NCI-H1092 (cell line): ENCODE results near the gene PPARA.

Experiments
- DNase-seq: peaks from one replicate; lab custom pipeline; 2025; lab: John Stamatoyannopoulos, UW

The PPARA gene

DNA sequence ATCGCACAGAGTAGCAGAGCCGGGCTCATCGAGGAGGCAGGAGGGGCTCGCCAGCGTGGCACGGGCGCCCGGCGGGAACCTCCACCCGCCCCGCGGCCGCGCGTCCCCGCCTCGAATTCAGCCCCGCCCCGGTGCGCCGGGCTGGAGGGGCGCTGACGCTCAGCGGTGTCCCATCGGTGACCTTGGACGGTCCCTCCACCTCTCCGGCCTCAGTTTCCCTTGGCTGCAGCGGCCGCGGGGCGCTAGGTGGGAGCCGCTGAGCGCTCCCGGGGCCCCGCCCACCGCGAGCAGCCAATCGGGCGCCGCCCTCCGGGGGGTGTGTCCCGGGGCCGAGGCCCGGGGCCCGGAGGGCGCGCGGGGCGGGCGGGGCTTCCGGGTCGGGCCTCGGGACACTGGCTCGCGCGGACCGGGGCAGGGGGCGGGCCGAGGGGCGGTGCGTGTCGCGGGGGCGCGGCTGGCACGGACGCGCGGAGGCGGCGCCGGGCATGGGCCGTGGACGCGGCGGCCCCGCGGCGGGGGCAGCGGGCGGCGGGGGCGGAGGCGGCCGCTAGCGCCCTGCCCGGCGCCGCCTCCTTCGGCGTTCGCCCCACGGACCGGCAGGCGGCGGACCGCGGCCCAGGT lies at the start of gene PPARA:
Gene PPARA, plus strand, starts transcription at position 493 of the 621 bp plus-strand sequence. CDS start 47,858 bp downstream, outside the sequence.
- DNase-seq = no peak

- no peak for DNase-seq
Observed at GRCh38 chr22:46102159-46102558, 48.2 kb upstream of the PPARA start.

DNA sequence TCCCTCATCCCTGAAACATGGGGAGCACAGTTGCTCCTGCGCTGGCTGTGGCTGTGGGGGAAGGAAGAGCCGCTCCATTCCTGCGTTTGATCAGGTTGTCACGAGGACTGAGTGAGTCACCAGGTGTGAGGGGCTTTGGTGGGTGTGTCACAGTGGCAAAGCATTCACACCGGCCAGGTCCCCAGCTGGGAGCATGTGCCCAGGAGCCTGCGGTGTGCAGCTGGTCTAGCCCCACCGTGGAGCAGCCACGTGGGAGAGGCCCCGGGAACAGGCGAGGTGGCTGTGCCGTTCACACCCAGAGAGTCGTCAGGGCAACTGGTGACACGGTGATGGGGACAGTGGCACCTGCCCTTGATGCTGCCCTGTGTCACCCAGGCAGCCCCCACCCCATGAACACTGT lies 47.6 kb upstream of the PPARA start:
- no peak for DNase-seq

DNA sequence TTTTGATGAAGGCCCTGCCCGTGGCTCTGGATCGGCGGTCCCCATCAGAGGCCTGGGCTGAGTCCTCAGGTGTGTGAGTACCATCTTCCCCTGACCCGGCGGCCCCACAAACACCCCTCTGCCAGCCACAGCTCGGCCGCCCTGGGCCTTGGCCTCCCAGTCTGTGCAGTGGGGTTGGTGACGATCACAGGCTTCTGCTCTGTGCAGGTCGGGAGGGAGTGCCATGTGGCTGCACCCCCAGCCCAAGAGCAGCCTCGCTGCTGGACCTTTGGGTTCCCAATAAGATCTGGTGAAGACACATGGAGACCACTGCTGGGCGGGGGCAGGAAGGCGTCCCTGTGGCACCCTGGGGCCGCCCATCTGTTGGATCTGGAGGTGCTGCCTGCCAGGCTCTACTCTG lies 47.1 kb upstream of the PPARA start:
- no peak for DNase-seq

DNA sequence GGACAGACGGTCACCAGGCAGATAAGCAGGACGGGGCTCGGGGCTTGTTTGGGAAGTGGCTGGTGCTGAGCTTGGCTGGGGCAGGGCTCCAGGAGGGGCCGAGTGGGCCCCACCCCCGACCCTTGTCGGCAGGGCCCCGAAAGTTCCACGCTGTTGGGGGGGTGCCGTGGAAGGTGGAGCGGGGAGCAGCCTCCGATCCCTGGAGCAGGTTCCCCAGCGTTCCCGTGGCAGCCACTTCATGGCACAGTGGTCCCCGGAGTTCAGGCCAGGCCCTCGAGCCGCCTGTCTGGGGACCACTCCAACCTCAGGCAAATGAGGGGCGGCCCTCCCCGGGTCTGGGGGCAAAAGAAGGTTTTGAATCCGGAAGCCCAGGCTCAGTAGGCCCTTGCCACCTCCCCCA lies 46.7 kb upstream of the PPARA start:
- DNase-seq = no peak

DNA sequence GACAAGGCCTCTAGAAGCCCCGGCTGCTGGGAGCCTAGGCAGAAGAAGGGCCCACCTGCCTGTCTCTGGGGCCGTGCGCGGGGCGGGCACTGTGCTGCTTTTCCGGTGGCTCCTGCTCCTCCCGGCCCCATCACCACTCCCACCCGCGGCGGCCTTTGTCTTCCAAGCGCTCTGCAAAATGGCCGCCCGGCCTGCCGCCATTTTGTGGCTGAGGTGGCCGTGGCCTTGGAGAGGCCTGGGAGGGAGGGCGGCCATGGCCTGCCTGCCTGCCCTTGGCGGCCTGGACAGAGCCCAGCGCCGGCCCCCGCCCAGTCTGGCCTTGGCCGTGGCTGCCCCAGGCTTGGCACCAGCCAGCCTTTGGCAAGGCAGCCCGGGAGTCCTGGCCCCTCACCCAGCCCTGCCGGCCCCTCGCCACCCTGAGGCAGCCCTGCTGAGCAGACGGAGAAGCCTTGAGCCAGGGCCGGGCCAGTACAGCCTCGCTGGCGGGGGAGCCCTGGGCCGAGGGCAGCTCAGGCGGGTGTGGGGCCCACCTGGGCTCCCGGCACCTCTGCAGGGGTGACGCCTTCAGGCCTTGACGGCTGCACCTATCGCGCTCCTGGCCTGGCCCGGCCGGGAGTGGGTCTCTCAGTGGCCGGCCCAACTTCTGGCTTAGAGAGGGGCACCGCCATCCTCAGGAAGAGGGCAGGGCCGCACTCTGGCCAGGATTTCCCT lies 46.0 kb upstream of the PPARA start:
- DNase-seq = no peak

- DNase-seq = no peak
Observed at GRCh38 chr22:46104881-46105493, 45.3 kb upstream of the PPARA start.

GRCh38 chr22:46105494-46106278 lies 44.6 kb upstream of the PPARA start:
- DNase-seq = no peak

DNA sequence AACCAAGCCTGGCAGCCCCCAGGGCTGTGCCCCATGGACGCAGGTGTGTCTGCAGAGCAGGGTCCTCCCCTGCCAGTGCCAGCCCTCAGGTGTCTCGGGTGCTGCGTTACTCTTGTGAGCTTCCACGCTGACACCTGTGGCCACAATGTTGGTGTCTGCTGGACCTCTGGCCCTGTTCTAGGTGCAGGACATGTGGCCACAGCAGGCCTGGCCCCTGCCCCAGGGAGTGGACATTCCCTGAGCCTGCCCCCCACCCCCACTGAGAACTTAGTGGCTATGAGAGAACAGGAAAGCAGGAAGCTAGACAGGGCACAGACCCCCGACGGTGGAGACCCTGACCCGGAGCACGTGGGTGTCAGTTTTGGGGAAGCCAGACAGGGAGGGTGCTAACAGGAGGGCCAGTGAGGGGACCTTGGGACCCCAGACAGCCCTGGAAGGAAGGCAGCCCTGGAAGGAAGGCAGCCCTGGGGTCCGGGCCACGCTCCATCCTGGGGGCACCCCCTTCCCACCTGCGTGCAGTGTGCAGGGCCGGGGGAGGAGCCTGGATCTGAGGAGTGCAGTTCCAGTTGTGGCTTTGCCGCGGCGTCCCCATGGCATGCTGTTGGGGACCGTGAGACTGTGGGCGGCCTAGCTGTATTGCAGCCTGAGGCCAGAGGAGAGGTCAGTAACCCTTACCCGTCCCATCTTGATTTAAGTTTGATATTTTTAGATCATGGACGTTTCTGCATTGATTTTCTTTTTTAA lies 43.9 kb upstream of the PPARA start:
- DNase-seq = no peak

GRCh38 chr22:46107089-46107664 lies 43.1 kb upstream of the PPARA start:
- DNase-seq = peak; percentile 45

GRCh38 chr22:46107753-46108563 lies 42.4 kb upstream of the PPARA start:
- no peak for DNase-seq

DNA sequence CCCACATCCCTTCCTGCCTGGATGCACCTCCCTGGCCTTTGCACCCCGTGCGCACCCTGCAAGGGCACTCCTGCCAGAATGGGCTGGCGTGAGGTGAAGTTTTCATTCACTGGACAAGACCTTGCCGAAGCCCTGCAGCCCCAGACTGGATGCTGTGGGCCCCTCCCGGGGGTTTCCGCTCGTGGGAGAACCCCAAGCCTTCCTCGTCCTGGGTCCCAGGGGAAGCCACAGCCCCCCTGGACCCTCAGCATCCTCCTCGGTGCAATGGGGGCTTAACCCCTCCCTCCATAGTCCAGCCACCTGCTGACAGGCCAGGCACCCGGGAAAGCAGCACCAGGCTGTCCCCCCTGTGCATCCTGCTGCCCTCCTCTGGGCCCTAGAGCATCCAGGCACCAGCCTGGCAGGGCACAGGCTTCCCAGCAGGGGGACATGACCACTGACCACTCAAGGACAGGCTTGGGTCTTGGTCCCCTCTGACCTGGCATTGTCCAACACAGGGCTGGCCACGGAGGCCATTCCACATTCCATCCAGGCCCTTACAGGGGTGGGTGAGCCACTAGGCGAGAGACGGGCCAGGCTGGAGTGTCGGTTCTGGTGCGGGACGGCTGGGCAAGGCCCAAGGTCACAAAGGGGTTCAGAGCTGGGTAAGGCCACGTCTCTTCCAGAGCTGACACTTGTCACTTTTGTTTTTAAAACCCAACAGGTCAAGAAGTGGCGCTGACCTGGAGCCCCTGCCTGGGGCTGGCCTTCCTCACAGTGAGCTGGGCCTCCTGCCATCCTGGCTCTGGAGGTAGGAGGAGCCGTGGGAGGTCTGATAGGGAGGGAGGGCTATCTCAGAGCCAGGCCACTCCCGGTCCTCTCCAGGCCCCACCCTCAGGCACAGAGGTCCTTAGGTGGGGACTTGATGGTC lies 41.5 kb upstream of the PPARA start:
- DNase-seq = no peak

DNA sequence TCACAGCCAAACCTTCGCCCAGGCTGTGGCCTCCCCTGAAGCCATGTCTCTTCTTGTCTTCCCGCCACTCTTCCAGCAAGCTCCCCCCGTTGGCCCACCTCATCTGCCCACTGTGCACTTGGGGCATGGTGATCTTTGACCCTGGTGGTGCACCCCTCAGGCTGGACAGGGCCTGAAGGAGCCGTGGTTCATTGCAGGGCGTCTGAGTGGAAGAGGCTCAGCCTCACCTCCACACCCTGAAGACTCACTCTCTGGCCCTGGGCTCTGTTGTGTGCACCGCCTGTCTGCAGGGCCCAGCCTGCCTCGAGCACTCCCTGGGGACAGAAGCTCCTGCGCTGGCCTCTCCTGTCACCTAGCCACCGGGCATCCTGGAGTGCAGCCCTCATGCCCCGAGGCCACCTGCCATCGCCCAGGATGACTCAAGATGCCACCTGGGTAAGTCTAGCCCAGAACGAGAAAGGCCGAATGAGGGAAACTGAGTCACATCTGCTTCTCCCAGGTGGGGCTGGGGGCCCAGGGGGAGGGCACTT lies 40.8 kb upstream of the PPARA start:
- no peak for DNase-seq

- DNase-seq = no peak
Observed at GRCh38 chr22:46110215-46110614, 40.1 kb upstream of the PPARA start.

DNA sequence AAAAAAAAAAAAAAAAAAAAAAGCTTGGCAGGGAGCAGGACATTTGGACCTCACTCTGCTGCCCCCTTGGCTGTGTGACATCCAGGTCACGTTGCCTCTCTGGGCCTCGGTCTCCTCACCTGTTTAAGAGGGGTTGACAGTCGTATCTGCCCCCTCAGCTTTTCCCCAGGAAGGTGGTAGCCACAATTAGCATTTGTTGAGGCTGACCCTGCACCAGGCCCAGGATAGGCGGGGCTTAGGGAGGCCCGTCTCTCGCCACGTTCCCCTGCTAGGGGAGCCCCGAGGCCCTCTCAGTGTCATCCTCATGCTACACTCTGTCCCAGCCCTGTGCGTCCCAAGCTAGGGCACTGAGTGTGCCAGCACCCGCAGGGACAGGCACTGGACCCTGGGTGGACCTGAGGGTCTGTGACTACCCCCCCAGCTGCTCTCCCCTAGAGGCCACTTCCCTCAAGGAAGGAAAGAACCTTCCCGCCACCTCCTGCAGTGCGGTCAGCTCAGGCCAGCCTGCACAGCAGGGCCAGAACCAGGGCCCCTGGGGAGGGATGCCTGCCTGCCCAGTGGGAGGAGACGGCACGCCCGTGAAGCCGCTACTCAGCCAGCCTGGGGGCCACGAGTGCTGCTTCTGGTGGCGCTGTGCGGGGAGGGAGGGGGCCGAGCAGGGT lies 38.5 kb upstream of the PPARA start:
- no peak for DNase-seq

GRCh38 chr22:46112405-46112804 lies 37.9 kb upstream of the PPARA start:
- no peak for DNase-seq

DNA sequence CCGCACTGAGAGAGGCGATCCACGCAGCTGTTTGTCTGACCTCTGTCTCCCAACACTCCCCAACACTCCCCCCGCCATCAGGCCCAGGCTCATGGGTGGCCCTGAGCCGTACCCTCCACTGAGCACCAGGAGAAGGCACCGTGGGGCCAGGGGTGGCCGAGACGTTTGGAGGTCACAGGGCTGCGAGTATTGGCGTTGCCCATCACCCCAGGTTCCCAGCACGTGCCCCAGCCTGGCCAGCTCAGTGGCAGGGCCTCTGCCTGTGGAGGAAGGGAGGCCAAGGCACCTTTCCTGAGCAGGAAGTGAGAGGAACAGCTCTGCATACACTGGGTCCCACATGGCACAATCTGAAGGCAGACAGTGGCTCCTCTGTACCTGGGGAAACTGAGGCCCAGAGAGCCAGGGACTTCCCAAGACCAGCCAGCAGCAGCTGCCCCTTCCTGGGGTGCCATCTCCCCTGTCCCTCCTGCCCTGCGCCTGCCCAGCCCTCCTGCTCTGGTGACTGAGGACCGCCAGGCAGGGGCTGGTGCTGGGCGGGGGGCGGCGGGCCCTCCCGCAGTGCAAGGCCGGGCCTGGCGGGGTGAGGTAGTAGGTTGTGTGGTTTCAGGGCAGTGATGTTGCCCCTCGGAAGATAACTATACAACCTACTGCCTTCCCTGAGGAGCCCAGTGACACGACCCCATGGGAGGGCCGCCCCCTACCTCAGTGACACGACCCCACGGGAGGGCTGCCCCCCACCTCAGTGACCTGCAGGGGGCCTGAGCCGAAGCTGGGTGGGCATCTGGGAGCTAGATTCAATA lies 37.0 kb upstream of the PPARA start:
- no peak for DNase-seq
